ENCODE data around the gene SLC30A1.

- TF ChIP-seq EZH2phosphoT487 (IDR thresholded peaks at IDR 0.05; ENCODE audit: insufficient read depth, low read depth) (no peak), EZH2 (IDR thresholded peaks at IDR 0.05; ENCODE audit: insufficient read depth, poor library complexity, severe bottlenecking) (no peak)
These were observed 43.6 kb downstream of the SLC30A1 start for GRCh38 chr1:211535346-211535745.
